Tibial nerve (tissue), 3 donors: ENCODE results near the gene PTPDC1.

Experiments used
- POLR2A ChIP-seq, 2 donors: fragments of 450-650 bp; IDR thresholded peaks; one replicate each; pipeline ENCODE4 v1.6.1; 2017; ENCODE audit warnings: antibody characterized with exemption in 2 of 2, mild to moderate bottlenecking in 2 of 2, moderate library complexity in 2 of 2
- TF ChIP-seq, protein P1 (sequence below), 5 experiments: fragments of 200-600 bp in 3 of 5; fragments of 450-650 bp in 2 of 5; sonication (generic) in 3 of 5; IDR thresholded peaks; one replicate each; pipeline ENCODE4 v1.5.1; 2016 to 2019; ENCODE audit warnings: antibody characterized with exemption in 5 of 5, mild to moderate bottlenecking in 3 of 5, moderate library complexity in 2 of 5

DNA sequence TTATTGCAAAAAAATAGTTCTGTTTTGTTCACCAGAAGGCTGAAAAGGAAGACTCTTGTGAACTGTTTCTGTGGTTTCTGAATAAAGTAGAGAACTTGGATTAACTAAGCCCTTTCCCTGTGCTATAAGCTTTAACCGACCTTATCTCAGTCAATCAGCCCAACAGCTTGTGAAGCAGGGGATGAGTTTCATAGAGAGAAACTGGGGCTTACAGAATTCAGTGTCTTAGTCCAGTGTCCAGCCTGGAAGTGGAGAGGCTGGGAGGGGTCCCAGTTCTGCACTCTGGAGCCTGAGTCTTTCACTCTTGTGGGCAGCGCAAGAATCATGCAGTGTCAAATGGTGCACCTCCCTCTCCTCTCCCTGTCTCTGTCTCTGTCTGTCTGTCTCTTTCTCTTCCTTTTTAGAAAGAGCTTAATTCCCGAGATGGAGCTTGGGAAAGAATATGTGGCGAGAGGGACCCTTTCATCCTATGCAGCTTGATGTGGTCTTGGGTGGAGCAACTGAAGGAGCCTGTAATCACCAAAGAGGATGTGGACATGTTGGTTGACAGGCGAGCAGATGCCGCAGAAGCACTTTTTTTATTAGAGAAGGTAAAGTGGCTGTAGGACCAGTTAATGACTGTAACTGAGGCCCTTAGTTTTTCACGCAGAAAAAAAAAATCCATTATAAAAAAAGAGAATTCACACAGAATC is 17.0 kb downstream of the PTPDC1 start:
- TF ChIP-seq, protein P1, sequence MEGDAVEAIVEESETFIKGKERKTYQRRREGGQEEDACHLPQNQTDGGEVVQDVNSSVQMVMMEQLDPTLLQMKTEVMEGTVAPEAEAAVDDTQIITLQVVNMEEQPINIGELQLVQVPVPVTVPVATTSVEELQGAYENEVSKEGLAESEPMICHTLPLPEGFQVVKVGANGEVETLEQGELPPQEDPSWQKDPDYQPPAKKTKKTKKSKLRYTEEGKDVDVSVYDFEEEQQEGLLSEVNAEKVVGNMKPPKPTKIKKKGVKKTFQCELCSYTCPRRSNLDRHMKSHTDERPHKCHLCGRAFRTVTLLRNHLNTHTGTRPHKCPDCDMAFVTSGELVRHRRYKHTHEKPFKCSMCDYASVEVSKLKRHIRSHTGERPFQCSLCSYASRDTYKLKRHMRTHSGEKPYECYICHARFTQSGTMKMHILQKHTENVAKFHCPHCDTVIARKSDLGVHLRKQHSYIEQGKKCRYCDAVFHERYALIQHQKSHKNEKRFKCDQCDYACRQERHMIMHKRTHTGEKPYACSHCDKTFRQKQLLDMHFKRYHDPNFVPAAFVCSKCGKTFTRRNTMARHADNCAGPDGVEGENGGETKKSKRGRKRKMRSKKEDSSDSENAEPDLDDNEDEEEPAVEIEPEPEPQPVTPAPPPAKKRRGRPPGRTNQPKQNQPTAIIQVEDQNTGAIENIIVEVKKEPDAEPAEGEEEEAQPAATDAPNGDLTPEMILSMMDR (IDR thresholded peaks at IDR 0.05): no peak
- TF ChIP-seq POLR2A (IDR thresholded peaks at IDR 0.05): no peak
